HG03378 (cell line): ENCODE data around the gene RPLP2.

Source experiments
- ATAC-seq: cut with Tn5 transposase; IDR thresholded peaks from one replicate; pipeline ENCODE4 v1.9.1; 2021; ENCODE audit warnings: mild to moderate bottlenecking, moderate library complexity; ENCODE audit not compliant: unreplicated experiment

RPLP2 gene

DNA sequence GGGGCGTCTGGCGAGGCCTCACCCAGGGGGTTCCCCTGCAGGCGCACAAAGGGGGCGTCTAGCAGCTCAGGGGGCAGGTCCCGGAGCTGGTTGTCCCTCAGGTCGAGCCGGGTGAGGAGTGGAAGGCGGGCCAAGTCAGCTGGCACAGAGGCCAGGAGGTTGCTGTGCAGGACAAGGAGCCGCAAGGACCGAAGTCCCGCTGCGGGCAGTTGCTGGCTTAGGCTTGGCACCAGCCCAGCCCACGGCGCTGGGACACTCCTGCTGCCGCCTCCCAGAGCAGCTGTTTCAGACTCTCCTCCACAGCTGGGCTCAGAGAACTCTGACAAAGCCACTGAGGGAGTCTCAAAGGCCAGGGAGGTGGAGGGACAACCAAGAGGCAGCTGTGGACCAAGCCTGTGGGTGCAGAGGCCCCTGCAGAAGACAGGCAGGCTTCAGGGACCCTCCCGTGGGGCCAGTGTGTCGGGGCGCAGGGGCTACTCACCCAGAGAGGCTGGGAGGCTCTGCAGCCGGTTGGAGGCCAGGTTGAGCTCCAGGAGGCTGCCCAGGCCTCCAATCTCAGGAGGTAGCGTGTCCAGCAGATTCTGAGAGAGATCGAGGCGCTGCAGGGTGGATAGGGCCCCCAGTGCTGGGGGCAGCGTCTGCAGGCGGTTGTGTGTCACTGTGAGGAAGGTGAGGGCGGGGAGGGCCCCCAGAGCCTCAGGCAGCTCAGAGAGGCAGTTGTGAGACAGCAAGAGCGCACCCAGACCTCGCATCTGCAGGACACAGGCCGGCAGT, 6.9 kb upstream of the RPLP2 start:
- ATAC-seq: no peak

DNA sequence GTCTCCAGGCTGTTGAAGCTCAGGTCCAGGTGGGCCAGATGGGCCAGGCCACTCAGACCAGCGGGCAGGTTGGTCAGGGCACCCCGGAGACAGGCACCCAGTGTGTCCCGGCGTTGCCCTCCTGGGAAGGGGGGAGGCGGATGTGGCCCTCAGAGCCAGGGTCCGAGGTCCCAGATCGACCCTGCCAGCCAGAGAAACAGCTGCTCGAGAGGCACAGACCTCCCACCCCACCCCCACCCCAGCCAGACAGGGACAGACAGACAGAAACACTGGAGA, 6.4 kb upstream of the RPLP2 start:
- ATAC-seq: no peak

DNA sequence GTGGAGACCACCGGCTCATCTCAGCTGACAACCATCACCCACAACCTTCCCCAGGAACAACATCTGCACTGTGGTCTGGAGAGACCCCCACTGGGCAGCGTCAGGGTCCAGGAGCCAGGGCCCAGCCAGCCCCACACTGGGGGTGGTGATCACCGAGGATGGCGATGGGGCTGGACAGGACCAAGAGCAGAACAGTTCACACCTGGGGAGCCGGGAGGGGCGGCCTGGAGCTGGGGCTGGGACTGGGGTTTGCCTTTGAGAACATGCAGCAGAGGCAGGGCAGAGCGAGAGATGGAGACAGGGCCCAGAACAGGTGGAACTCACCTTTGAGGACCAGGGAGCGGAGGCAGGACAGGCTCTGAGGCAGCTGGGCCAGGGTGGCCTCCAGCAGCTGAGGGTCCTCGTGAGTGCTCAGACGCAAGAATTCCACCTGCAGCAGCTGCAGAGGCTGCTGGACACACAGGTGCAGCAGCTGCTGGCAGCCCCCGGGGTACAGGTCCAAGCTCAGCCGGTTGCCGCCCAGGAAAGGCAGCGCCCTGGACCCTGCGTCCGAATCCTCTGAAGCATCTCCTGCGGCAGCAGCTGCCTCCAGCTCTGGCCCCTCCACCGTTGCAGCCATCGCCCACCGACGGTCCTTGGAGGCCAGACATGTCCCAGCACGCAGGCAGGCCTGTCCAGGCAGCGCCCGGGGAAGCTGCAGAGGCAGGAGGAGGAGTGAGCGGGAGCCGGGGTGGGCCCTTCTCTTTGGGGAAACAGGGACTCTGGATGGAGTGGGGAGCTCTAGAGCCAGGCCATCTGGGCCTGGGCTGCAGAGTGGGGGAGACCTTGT, 5.8 kb upstream of the RPLP2 start:
- no peak for ATAC-seq

DNA sequence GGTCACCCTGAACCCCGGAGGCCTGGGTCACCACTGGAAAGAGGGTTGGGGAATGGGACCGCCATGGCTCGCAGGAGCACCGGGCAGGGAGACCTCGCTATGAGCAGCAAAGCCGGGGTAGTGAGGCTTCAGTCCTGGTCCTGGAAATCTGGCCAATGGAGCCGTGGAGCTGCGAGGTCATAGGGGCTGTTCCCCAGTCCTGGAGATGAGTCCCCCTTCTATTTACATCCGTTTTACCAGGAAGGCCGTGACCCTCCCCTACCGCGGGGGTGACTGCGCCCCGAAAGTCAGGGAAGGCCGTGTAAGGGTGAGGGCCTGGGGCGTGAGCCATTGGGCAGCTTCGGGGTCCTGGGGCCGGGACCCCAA, 5.2 kb upstream of the RPLP2 start:
- no peak for ATAC-seq

DNA sequence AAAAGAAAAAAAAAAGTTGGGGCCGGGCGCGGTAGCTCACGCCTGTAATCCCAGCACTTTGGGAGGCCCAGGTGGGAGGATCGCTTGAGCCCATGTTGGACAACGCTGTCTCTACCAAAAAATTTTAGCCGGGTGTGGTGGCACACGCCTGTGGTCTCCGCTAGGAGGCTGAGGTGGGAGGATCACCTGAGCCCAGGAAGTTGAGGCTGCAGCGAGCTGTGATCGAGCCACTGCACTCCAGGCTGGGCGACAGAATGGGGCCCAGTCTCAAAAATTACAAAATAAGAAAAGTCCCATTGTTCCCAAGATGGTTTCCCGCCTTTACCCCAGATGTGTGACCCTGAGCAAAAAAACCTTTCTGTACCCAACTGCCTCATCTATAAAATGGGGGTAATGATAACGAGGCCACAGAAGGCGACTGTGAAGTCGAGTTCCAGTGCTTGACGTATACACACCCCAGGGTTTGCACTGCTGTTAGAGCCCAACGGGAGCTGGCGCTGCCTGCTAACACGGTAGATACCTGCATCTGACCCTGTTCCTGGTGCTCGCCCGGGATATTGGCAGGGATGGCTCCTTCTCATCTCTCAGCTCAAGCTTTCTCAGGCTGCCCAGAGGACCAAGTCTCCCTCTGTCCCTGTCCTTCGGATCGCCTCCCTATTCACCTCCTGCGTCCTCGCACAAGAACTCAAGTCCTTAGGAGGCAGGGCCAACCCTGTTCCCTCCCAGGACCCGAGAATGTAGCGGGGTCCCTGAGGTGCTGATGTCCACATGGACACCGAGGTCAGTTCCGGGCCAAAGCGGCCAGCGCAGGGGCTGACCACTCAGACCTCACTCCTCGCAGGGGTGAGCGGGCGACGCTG, 1.1 kb upstream of the RPLP2 start:
- ATAC-seq: no peak

DNA sequence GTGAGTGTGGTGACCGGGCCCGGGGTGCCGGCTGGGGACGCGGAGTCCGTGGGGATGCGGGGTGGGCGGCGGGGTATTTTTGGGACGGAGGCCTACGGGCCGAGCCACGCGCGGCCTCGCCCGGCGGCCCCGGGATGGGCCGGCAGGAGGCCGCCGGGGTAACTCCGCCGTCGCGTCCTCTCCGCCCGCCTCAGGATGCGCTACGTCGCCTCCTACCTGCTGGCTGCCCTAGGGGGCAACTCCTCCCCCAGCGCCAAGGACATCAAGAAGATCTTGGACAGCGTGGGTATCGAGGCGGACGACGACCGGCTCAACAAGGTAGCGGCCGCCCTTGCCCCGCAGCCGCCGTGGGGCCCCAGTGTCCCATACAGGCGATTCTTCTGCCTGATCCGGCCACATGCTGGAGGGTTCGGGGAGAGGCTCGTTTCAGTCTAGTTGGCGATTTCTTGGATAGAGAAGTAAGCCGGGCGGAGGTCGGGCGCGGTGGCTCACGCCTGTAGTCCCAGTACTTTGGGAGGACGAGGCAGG, 337 bp downstream of the RPLP2 start:
- no peak for ATAC-seq

DNA sequence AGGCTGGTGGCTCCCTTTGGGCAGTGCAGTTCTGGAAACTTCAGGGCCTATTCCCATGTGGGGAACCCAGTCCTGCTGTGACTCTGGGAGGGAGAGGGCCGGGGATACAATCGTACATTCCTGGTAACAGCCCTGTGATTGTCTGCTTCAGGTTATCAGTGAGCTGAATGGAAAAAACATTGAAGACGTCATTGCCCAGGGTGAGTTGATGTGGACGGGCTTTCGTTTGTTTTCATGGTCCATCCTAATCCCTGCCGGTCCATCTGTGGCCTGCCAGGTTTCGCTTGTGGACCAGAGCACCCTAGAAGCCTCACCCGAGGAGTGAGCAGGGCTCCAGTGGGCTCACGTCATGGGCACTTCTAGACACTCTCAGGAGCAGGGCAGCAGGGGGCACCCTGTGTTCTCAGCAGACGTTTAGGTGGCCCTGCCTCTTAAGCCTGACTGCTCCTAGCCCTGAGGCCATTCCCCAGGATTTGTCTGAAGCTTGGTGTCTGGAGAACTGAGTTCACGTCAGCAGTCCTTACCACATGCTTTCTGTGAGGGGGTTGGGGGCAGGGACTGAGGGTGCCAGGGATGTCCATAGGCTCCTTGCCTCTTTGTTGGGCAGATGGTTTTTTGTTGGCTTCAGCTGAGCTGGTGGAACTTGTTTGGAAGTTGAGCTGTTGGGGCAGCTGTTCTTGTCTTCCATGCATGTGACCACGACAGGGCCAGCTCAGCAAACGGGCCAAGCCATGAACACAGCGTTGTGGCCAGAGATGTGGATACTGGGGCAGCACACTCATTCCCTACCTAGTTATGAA, 1.9 kb downstream of the RPLP2 start:
- no peak for ATAC-seq

DNA sequence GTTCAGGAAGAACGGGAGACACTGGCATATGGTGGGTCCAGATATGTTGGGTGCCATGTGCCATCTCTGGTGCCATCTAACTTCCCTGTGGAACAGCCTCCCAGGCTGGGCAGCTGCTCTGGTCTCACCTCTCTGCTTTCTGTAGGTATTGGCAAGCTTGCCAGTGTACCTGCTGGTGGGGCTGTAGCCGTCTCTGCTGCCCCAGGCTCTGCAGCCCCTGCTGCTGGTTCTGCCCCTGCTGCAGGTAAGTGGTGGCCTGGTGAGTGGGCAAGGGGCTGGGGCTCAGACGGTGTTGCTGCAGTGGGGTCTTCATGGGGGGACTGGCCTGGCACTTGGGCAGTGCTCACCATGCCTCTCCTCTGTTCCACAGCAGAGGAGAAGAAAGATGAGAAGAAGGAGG, 2.6 kb downstream of the RPLP2 start:
- ATAC-seq: no peak

DNA sequence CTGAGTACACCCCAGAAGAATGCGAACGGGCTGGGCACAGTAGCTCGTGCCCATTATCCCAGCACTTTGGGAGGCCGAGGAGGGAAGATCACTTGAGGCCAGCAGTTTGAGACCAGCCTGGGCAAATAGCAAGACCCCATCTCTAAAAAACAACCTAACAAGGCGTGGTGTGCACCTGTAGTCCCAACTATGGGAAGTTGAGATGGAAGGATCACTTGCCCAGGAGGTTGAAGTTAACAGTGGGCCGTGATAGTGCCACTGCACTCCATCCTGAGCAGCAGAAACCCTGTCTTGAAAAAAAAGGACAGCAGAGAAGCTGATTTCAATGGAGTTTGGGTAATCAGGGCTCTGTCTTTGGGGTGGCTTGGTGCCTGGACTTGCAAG, 3.3 kb downstream of the RPLP2 start:
- no peak for ATAC-seq

DNA sequence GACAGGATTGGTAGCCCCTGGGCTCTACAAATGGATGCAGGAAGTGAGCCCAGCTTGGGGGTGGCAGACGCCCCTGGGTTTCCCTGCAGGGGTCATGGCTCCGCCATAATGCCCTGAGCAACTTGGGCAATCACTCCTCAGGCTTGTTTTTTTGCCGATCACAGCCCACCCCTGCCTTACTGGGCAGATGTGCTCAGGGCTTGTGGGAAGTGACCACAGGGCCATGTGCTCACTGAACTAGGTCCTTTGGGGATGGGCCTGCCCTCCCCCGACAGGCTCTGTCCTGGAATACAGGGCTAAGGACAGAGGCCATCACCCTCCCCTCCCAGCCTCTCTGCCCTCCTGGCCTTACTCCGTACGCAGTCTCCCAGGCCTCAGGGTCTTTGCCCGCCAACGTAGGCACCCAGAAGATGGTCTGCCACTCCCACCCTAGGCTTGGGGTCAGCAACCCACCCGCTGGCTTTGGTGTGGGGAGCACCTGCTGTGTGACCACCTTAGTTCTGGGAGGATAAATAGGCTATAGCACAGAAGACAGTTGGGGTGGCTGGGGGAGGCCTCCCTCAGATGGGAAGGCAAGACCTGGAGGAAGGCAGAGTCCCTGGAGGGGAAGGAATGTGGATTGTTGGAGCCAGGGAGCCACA, 3.8 kb downstream of the RPLP2 start:
- ATAC-seq: no peak

DNA sequence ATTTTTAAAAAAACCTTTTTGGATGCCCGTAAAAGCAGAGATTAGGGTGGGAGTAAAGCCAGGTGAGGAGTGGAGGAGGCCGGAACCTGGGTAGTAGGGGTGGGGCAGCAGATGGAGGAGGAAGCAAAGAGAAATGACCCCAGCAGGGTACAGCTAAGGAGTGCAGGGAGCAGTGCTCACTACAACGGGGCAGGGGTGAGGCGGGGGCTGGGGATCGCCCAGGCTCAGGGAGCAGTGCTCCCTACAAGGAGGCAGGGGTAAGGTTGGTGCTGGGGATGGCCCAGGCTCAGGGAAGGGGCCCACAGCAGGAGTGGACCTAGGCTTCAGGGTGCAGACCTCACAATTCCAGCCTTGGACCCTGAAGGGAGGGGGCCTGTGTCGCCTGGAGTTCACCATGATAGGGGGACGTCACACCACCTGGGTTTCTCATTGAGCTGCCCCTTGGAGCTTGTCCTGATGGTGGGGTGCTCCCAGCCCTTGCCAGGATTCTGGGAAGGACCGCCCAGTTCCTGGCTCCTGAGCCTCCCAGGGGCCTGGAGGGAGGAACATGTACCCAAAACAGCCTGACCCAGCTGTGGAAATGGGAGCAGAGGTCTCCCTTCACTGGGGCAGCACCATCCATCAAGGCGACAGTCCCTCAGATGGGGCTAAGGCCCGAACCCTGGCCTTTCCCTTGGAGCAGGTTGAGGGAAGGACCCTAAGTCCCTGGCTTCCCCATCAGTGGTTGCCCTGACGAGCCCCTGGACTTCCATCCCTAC, 6.1 kb downstream of the RPLP2 start:
- no peak for ATAC-seq

DNA sequence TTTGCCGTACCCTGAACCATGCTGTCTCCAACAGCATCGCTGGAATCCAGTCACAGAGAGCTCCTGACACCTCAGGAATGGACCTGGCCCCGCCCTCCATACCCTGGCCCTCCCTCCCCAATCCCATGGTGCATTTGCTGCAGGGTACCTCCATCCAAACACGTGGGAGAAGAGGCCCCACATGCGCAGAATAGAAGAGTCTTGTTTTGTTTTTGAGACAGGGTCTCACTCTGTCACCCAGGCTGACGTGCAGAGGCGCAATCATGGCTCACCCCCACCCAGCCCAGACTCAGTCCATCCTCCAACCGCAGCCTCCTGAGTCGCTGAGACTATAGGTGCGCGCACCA, 6.6 kb downstream of the RPLP2 start:
- ATAC-seq: no peak

DNA sequence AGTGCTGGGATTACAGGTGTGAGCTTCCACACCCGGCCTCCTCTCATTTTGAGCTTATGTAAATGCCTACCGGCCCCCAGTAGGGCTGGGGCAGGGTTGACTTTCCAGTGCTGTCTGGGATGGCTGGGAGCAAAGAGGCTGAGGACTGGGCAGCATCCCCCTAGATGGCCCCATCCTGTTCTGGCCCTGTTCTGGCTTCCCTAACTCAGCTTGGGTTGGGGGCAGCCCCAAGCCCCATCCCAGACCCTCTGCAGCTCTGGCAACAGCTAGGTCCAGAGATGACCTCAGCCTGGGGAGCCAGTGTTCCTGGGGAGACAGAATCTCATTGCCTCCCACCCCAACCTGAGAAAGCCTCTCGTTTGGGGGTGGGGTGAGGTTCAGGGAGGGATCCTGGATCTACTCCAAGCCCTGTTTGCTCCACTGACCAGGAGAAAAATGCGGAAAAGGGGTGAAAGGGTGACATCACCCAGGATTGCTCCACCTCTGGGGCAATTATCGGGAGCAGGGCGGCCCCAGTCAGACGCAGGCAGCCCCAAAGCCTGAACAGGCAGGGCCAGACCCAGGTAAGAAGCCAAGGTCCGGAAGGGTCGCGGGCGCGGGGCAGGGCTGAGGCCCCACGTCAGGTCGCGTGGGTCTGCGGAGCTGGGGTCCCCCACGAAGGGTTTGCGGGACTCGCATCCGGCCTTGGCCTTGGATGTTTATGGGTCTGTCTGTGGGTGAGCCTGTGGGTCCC, 8.8 kb downstream of the RPLP2 start, which contains the start of gene PNPLA2:
Gene PNPLA2, plus strand, starts transcription at position 519 of the 733 bp plus-strand sequence. CDS start 805 bp downstream, outside the sequence.
- ATAC-seq: no peak

DNA sequence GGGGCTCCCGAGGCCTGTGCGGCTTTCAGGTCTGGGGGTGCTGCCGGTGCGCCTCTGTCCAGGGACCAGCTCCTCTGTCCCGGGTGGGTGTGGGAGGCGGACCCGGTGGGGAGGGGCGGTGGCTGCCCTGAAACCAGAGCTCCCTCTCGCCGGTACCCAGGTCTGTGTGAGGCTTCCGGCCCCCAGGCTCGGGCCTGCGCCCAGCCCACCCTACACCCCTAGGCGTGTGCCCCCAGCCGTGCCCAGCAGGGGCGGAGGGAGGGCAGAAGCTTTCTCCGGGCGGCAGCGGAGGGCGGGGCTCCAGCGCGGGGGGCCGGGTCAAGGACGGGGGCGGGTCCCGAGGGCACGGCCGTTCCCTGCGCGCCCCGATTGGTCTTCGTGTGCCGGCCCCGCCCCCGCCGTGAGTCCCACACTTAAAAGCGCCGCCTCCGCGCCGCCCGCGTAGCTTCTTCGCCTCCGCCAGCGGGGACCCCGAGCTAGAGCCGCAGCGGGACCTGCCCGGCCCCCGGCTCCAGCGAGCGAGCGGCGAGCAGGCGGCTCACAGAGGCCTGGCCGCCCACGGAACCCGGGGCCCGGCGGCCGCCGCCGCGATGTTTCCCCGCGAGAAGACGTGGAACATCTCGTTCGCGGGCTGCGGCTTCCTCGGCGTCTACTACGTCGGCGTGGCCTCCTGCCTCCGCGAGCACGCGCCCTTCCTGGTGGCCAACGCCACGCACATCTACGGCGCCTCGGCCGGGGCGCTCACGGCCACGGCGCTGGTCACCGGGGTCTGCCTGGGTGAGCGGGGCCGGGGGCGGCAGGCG, 9.6 kb downstream of the RPLP2 start:
- ATAC-seq: peak; percentile 28

DNA sequence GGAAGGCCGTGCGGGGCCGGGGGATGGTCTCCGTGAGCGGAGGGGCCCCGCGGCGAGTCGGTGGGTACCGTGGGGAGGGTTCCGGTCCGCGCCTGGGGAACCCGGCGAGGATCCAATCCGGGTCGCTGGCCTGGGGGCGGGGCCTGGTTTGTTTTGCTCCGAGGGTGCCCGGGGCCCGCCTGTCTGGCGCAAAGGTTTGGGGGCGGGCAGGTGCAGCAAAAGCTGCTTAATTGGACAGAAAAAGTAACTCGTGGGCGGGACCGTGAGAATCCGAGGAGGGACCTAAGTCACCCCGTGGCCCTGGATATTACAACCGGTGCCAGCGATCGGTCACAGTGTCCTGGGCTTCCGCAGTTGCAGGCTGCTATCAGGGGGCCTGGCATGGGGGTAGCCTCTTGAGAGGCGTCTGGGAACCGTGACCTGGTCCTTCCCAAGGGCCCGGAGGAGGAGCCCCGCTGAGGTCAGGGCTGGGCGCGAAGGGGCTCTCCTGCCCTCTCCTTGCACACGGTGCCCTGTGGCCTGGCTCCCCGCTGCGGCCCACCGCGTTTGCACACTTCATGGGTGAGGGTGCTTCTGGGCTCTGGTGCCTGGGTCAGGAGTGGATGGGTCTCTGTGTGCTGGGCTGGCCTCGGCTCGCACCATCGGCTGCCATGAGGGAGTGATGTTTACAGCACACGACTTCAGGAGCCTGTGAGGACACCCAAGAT, 10.3 kb downstream of the RPLP2 start:
- ATAC-seq: peak; percentile 54

DNA sequence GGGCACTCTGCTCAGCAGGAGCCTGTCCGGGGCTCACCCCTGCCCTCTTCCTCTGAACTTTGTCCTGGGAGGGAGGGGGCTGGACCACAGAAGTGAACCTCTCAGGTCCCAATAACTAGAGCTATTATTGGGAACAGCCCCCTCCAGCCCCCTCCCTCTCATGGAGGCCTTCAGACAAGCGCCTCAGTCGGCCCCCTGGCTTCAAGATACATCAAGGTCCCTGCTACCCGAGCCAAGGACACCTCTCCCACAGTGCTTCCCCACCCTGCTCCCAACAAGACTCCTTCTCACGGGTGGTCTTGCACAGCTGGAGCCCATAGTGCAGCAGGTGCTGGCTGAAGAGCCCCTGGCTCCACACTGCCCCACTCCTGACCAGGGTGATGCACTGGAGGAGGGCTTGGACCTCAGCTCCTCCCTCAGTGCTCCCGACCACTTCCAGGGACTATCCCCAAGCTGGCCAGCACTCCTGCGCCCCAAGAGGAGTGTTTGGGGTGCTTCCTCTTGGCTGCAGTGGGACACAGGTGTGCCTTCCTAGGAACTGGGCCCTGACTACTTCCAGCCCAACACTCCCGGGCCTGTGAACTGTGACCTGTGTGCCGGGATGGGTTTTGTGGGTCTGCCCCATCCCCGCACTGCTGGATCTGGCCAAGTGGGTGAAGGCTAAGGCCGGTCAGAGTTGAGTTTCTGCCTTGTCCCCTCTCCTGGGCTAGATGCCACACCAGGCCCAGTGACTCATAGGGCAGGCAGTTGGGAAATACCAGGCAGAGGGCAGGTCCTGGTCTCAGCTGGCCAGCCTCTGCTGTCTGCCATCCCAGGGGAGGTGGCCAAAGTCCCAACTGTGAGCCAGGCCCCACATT, 11.1 kb downstream of the RPLP2 start:
- no peak for ATAC-seq
